Activated CD4-positive, CD25-positive, alpha-beta regulatory T cell (primary cell): ENCODE data around the gene ZFP90.
"Not testable (repeated sequence)": the region's sequence is repeated elsewhere in the genome, so short reads cannot be mapped to it uniquely, and the experiment has no call there.

Source experiments
- DNase-seq, 4 experiments: peaks; one replicate each; lab custom pipeline; 2025; lab: John Stamatoyannopoulos, UW

Gene ZFP90

GRCh38 chr16:68517606-68518166 is 21.4 kb upstream of the ZFP90 start:
- DNase-seq, result no peak

- DNase-seq, result no peak
Observed at GRCh38 chr16:68519225-68519745, 19.8 kb upstream of the ZFP90 start.

GRCh38 chr16:68520649-68521086 is 18.4 kb upstream of the ZFP90 start:
- peak; percentile 59 to 79 (median 76) for DNase-seq

- DNase-seq, result no peak
Observed at GRCh38 chr16:68524069-68524820, 14.8 kb upstream of the ZFP90 start.

- DNase-seq, result no peak
Observed at GRCh38 chr16:68526143-68526781, 12.8 kb upstream of the ZFP90 start.

GRCh38 chr16:68526782-68527145 is 12.3 kb upstream of the ZFP90 start:
- no peak for DNase-seq

- DNase-seq, result no peak
Observed at GRCh38 chr16:68528233-68528632, 10.9 kb upstream of the ZFP90 start.

GRCh38 chr16:68528686-68529379 is 10.3 kb upstream of the ZFP90 start:
- peak; percentile 79 to 89 (median 84) for DNase-seq

- no peak for DNase-seq
Observed at GRCh38 chr16:68529608-68529930, 9.5 kb upstream of the ZFP90 start.

- DNase-seq, result peak; percentile 77 to 80 (median 79)
Observed at GRCh38 chr16:68529931-68530701, 9.0 kb upstream of the ZFP90 start.

- no peak for DNase-seq
Observed at GRCh38 chr16:68533937-68534336, 5.2 kb upstream of the ZFP90 start.

GRCh38 chr16:68535331-68535730 is 3.8 kb upstream of the ZFP90 start:
- DNase-seq, result no peak

- DNase-seq, result no peak
Observed at GRCh38 chr16:68539711-68540239, 684 bp downstream of the ZFP90 start.

- no peak for DNase-seq
Observed at GRCh38 chr16:68548947-68549346, 9.9 kb downstream of the ZFP90 start.

GRCh38 chr16:68553186-68553585 is 14.1 kb downstream of the ZFP90 start:
- DNase-seq, result no peak

GRCh38 chr16:68560341-68560740 is 21.2 kb downstream of the ZFP90 start:
- DNase-seq, result not testable (repeated sequence)

- DNase-seq, result no peak
Observed at GRCh38 chr16:68563631-68564381, 24.7 kb downstream of the ZFP90 start.

- DNase-seq, result no peak
Observed at GRCh38 chr16:68564382-68564985, 25.4 kb downstream of the ZFP90 start.

GRCh38 chr16:68574479-68574878 is 35.4 kb downstream of the ZFP90 start:
- DNase-seq, result no peak

GRCh38 chr16:68575082-68575481 is 36.0 kb downstream of the ZFP90 start:
- DNase-seq, result no peak
